ENCODE measurements around the gene FIZ1.

The FIZ1 gene

DNA sequence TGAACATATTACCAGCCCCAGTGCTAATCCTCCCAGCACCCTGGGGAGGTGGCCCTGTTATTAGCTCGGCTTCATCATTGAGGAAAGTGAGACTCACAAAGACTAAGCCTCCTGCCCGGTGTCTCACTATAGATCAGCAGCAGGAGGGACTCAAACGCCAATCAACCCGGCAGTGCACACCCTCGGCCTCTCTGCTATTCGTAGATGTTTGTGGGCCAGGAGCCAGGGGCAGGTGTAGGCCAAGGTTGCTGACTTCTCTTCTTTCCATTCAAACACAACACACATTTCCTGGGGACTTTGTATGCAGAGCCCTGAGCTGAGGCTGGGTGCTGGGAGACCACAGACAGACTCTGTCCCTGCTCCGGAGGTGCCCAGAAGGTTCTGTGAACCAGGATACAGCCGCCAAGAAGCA is 44.6 kb downstream of the FIZ1 start:
- H3K27ac ChIP-seq (ENCODE audit: low read length) = no peak overlapping the region

DNA sequence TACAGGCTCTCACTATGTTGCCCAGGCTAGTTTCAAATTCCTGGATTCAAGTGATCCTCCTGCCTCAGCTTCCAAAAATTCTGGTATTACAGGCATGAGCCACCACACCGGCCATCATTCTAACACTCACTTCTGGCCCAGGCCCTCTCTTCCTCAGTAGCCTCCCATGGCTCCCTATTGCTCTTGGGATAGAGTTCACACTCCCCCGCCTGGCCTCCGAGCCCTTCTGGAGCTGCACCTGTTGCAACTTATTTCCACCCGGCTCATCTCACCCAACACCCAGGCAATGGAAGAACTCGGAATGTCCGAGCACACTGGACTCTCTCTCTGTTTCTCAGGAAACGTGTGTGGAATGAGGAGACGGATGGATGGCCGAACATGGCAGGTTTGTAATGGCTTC is 45.0 kb downstream of the FIZ1 start:
- H3K4me1 ChIP-seq (ENCODE audit: control insufficient read depth in 1 of 2, insufficient read depth in 2 of 2, low read length in 2 of 2) = no peaks in the 10 kb centered on the region
- no peaks in the 10 kb centered on the region for H3K36me3 ChIP-seq (ENCODE audit: control insufficient read depth in 1 of 2, insufficient read depth in 2 of 2, low read length in 2 of 2)
- peaks cover 3% of the 10 kb centered on the region for H3K27me3 ChIP-seq (ENCODE audit: low read depth, low read length)
- H3K27ac ChIP-seq (ENCODE audit: low read length) = no peak overlapping the region
- no peaks in the 10 kb centered on the region for H3K9me3 ChIP-seq (ENCODE audit: control insufficient read depth in 1 of 2, low read length in 2 of 2)
- no peak overlapping the region for H3K4me3 ChIP-seq (ENCODE audit: low read depth in 1 of 2, low read length in 2 of 2)

More for the DNA sequence above, 44.6 kb downstream of the FIZ1 start:
- Histone ChIP-seq H3K4me1 (ENCODE audit: control insufficient read depth in 1 of 2, insufficient read depth in 2 of 2, low read length in 2 of 2) (no peaks in the 10 kb centered on the region), H3K36me3 (ENCODE audit: control insufficient read depth in 1 of 2, insufficient read depth in 2 of 2, low read length in 2 of 2) (no peaks in the 10 kb centered on the region), H3K27me3 (ENCODE audit: low read depth, low read length) (no peaks in the 10 kb centered on the region), H3K4me3 (ENCODE audit: low read depth in 1 of 2, low read length in 2 of 2) (no peak overlapping the region), H3K9me3 (ENCODE audit: control insufficient read depth in 1 of 2, low read length in 2 of 2) (no peaks in the 10 kb centered on the region)

DNA sequence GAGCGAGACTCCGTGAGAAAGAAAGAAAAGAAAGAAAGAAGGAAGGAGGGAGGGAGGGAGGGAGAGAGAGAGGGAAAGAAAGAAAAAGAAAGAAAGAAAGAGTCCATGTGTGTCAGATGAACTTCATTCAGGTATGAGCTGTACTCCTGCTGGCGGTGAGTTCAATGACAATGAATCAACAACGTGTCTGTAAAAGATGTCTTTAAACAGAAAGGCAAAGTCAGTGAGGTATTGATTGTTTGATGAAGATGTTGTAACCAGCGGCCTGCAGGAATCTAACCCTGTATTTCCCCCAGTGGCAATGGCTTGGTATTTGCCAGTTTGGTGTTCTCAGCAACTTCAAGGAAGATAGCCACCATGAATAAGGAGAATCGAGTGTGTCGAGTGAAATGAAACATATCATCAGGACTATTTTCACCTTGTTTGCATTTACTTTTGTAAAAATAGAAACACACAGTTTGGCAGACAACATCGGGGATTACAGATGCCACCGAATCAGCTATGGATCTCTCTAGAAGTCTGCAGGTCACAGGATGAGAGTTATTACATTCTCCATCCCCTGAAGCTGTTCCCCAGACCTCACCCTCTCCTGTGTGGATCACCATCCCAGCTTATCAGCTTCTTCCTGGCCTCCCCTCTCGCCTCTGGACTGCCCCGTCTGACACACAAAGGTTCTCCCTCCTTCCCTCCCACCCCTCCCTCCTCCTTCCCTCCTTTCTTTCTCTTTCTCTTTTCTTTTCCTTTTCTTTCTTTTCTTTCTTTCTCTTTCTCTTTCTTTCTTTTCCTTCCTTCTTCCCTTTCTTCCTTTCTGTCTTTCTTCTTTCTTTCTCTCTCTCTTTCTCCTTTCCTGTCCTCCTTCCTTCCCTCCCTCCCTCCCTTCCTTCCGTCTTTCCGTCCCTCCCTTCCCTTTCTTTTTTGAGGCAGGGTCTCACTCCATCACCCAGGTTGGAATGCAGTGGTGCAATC is 45.8 kb downstream of the FIZ1 start:
- H3K36me3 ChIP-seq (ENCODE audit: control insufficient read depth in 1 of 2, insufficient read depth in 2 of 2, low read length in 2 of 2) = no peaks in the 10 kb centered on the region
- no peak overlapping the region for H3K4me3 ChIP-seq (ENCODE audit: low read depth in 1 of 2, low read length in 2 of 2)
- H3K27ac ChIP-seq (ENCODE audit: low read length) = no peak overlapping the region
- H3K4me1 ChIP-seq (ENCODE audit: control insufficient read depth in 1 of 2, insufficient read depth in 2 of 2, low read length in 2 of 2) = no peaks in the 10 kb centered on the region
- peaks cover 3% of the 10 kb centered on the region for H3K27me3 ChIP-seq (ENCODE audit: low read depth, low read length)
- H3K9me3 ChIP-seq (ENCODE audit: control insufficient read depth in 1 of 2, low read length in 2 of 2) = no peaks in the 10 kb centered on the region

DNA sequence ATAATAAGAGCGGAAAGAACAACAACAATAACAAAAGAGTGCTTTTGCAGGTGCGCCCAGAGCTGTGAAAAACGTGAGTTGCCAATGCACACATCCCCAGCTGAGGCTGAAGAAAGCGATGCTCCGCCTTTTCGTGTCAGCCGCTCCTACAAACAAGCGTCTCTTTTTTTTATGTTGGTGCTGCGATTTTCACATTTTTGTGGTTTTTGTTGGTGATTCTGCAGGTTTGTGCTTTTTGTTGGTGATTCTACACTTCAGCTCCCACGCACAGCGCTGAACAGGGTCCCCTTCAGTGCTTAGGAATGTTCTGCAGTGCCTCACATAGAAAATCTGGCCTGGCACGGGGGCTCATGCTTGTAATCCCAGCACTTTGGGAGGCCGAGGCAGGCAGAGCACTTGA is 46.7 kb downstream of the FIZ1 start:
- Histone ChIP-seq H3K9me3 (ENCODE audit: control insufficient read depth in 1 of 2, low read length in 2 of 2) (no peaks in the 10 kb centered on the region), H3K27ac (ENCODE audit: low read length) (no peak overlapping the region), H3K4me3 (ENCODE audit: low read depth in 1 of 2, low read length in 2 of 2) (no peak overlapping the region), H3K27me3 (ENCODE audit: low read depth, low read length) (peaks cover 3% of the 10 kb centered on the region), H3K4me1 (ENCODE audit: control insufficient read depth in 1 of 2, insufficient read depth in 2 of 2, low read length in 2 of 2) (no peaks in the 10 kb centered on the region), H3K36me3 (ENCODE audit: control insufficient read depth in 1 of 2, insufficient read depth in 2 of 2, low read length in 2 of 2) (no peaks in the 10 kb centered on the region)

DNA sequence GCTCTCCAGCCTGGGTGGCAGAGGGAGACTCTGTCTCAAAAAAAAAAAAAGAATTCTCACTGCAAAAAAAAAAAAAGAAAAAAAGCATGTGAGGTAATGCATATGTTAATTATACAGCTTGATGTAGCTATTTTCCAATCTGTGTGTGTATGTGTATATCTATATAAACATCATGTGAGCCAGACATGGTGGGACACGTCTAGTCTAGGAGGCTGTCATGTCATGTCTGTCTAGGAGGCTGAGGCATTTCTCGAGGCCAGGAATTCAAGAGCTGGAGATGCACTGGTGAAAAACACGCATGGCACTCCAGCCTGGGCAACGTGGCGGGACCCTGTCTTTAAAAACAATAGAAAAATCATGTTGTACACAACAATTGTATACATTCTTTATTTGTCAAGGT is 47.1 kb downstream of the FIZ1 start:
- Histone ChIP-seq H3K4me3 (ENCODE audit: low read depth in 1 of 2, low read length in 2 of 2) (no peak overlapping the region), H3K27me3 (ENCODE audit: low read depth, low read length) (peaks cover 3% of the 10 kb centered on the region), H3K4me1 (ENCODE audit: control insufficient read depth in 1 of 2, insufficient read depth in 2 of 2, low read length in 2 of 2) (no peaks in the 10 kb centered on the region), H3K9me3 (ENCODE audit: control insufficient read depth in 1 of 2, low read length in 2 of 2) (no peaks in the 10 kb centered on the region), H3K36me3 (ENCODE audit: control insufficient read depth in 1 of 2, insufficient read depth in 2 of 2, low read length in 2 of 2) (no peaks in the 10 kb centered on the region), H3K27ac (ENCODE audit: low read length) (no peak overlapping the region)

DNA sequence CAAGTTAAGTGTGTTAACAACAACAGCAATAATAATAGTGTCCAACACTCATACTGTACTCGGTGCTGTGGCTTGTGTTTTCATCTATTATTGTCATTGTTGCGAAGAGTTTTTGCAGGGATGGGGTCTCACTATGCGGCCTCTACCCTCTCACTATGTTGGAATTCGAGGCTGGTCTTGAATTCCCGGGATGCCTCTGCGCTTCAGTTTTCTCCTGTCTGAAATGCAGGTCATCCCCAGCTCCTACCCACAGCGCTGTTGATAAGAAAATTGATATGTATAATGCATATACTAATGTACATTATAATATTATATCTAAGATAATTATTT is 49.0 kb downstream of the FIZ1 start:
- peaks cover 0 to 13% of the 10 kb centered on the region in 2 donors for H3K4me1 ChIP-seq (ENCODE audit: control insufficient read depth in 1 of 2, insufficient read depth in 2 of 2, low read length in 2 of 2)
- H3K27me3 ChIP-seq (ENCODE audit: low read depth, low read length) = peaks cover 3% of the 10 kb centered on the region
- no peaks in the 10 kb centered on the region for H3K9me3 ChIP-seq (ENCODE audit: control insufficient read depth in 1 of 2, low read length in 2 of 2)

DNA sequence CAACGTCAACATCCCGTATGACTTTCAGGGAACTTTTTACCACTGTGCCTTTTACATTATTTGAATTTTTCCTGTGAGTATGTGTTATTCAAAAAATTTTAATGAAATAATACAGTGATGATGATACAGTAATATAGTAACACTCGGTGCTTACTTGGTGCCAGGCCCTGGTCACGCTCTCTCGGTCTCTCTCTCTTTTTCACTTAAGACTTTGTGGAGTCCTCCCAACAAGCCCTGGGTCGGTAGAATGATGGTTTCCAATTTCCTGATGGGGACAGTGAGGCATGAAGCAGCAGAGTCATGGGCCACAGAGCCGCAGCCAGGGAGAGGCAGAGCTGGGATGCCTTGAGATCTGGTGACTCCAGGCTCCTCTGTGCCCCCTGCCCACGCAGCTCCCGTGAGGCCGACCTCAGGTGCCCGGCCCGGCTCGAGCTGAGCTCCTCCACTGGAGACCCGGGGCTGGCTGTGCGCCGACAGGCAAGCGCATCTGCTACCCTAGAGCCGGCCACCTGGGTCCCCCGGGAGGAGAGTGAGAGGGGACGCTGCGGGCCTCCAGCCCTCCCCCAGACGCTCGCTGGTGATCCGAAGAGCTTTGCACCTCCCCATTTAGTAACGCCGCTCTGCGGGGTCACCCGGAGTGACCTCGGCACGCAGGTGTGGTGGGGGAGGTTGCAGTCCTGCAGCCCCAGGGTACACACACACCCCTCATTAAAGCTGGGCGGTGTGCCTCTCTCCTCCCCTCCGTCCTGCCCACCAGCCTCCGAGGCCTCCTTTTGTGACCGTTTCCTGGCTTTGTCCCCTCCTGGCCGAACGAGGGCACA is 49.6 kb downstream of the FIZ1 start:
- Histone ChIP-seq H3K36me3 (ENCODE audit: control insufficient read depth in 1 of 2, insufficient read depth in 2 of 2, low read length in 2 of 2) (no peaks in the 10 kb centered on the region), H3K27ac (ENCODE audit: low read length) (no peak overlapping the region), H3K9me3 (ENCODE audit: control insufficient read depth in 1 of 2, low read length in 2 of 2) (no peaks in the 10 kb centered on the region), H3K27me3 (ENCODE audit: low read depth, low read length) (peaks cover 3% of the 10 kb centered on the region), H3K4me3 (ENCODE audit: low read depth in 1 of 2, low read length in 2 of 2) (no peak overlapping the region), H3K4me1 (ENCODE audit: control insufficient read depth in 1 of 2, insufficient read depth in 2 of 2, low read length in 2 of 2) (peaks cover 0 to 13% of the 10 kb centered on the region in 2 donors)

More for the DNA sequence above, 49.0 kb downstream of the FIZ1 start:
- no peaks in the 10 kb centered on the region for H3K36me3 ChIP-seq (ENCODE audit: control insufficient read depth in 1 of 2, insufficient read depth in 2 of 2, low read length in 2 of 2)
- no peak overlapping the region for H3K4me3 ChIP-seq (ENCODE audit: low read depth in 1 of 2, low read length in 2 of 2)
- no peak overlapping the region for H3K27ac ChIP-seq (ENCODE audit: low read length)

DNA sequence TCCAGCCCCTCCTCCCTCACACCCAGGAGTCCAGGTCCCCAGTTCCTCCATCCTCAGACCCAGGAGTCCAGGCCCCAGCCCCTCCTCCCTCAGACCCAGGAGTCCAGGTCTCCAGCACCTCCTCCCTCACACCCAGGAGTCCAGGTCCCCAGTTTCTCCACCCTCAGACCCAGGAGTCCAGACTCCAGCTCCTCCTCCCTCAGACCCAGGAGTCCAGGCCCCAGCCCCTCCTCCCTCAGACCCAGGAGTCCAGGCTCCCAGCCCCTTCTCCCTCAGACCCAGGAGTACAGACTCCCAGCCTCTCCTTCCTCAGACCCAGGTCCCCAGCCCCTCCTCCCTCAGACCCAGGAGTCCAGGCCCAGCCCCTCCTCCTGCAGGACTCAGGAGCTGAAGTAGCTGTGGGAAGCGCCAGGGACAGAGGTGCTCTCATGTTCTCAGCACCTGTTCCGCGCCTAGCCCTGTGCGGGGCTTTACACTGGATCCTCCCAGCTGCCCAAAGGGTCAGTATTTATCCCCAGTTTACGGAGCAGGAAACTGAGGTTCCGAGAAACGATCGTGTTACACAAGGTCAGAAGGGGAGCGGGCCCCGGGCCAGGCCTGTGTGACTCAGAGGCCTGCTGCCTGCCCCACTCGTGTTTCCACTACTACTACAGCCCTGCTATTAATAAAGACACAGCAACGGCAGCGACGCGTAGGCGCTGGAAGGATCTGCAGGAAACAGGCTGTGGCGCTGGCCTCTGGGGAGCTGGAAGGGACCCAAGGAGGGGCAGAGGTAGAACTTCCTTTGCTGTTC is 52.3 kb downstream of the FIZ1 start:
- Histone ChIP-seq H3K4me1 (ENCODE audit: control insufficient read depth in 1 of 2, insufficient read depth in 2 of 2, low read length in 2 of 2) (peaks cover 0 to 13% of the 10 kb centered on the region in 2 donors), H3K9me3 (ENCODE audit: control insufficient read depth in 1 of 2, low read length in 2 of 2) (no peaks in the 10 kb centered on the region), H3K4me3 (ENCODE audit: low read depth in 1 of 2, low read length in 2 of 2) (no peak overlapping the region), H3K27ac (ENCODE audit: low read length) (no peak overlapping the region), H3K27me3 (ENCODE audit: low read depth, low read length) (peaks cover 3% of the 10 kb centered on the region), H3K36me3 (ENCODE audit: control insufficient read depth in 1 of 2, insufficient read depth in 2 of 2, low read length in 2 of 2) (no peaks in the 10 kb centered on the region)

DNA sequence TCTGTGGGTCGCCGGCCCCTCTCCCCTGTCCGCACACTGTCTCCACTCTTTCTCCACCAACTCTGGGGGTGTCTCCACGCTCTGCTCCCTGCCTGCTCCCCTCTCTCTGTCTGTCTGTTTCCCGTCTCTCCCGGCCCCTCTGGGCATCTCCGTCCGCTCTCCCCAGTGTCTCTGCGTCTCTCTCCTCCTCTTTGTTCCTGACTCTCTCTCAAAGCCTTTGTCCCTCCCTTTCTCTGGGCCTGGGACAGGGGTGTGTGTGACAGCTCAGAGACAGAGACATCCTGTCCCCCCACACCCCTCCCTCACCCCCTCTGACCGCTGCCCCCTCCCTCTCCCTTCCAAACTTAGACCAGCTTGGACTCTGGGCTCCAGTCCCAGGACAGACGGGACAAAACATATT is 53.3 kb downstream of the FIZ1 start:
- Histone ChIP-seq H3K27ac (ENCODE audit: low read length) (no peak overlapping the region), H3K9me3 (ENCODE audit: control insufficient read depth in 1 of 2, low read length in 2 of 2) (no peaks in the 10 kb centered on the region), H3K27me3 (ENCODE audit: low read depth, low read length) (peaks cover 3% of the 10 kb centered on the region)

DNA sequence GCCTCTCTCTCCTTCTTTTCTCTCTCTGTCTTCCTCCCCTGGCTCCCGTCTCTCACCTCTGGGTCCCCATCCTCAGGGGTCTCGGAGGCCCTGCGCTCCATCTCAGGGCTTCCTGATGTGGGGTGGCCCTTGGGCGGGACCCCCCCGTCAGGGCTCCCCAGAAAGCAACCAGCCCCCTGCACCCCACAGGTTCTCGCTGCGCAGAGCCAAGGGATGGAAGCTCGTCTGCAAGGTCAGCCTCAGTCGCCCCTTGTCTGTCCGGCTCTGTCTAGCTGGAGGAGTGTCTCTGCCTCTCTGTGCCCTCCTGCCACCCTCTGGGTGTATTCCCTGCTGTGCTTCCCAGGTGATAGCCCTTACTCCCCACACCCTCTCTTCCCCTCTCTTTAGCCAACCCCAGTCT is 53.9 kb downstream of the FIZ1 start, which contains the start of gene SBK3:
SBK3 (minus strand) TSS at position 101 of the 400 bp plus-strand sequence; CDS start at position 101, 0 bp downstream.
- Histone ChIP-seq H3K9me3 (ENCODE audit: control insufficient read depth in 1 of 2, low read length in 2 of 2) (no peaks in the 10 kb centered on the region), H3K4me3 (ENCODE audit: low read depth in 1 of 2, low read length in 2 of 2) (no peak within 1 kb of the TSS), H3K4me1 (ENCODE audit: control insufficient read depth in 1 of 2, insufficient read depth in 2 of 2, low read length in 2 of 2) (peaks cover 0 to 13% of the 10 kb centered on the region in 2 donors), H3K27me3 (ENCODE audit: low read depth, low read length) (peaks cover 3% of the 10 kb centered on the region), H3K27ac (ENCODE audit: low read length) (no peak within 1 kb of the TSS), H3K36me3 (ENCODE audit: control insufficient read depth in 1 of 2, insufficient read depth in 2 of 2, low read length in 2 of 2) (no peaks in the 10 kb centered on the region)

More for the DNA sequence above, 53.3 kb downstream of the FIZ1 start:
- H3K4me1 ChIP-seq (ENCODE audit: control insufficient read depth in 1 of 2, insufficient read depth in 2 of 2, low read length in 2 of 2) = peaks cover 0 to 13% of the 10 kb centered on the region in 2 donors
- H3K4me3 ChIP-seq (ENCODE audit: low read depth in 1 of 2, low read length in 2 of 2) = no peak overlapping the region
- H3K36me3 ChIP-seq (ENCODE audit: control insufficient read depth in 1 of 2, insufficient read depth in 2 of 2, low read length in 2 of 2) = no peaks in the 10 kb centered on the region
